ENCODE data around the gene AGPS. TPM values are rescaled to one million over a fixed set of nuclear protein-coding genes. Genes with fewer than 3 reads are reported as not detected.

AGPS gene
- total RNA-seq, 1 experiment from 2014 or later = 60.9 TPM

DNA sequence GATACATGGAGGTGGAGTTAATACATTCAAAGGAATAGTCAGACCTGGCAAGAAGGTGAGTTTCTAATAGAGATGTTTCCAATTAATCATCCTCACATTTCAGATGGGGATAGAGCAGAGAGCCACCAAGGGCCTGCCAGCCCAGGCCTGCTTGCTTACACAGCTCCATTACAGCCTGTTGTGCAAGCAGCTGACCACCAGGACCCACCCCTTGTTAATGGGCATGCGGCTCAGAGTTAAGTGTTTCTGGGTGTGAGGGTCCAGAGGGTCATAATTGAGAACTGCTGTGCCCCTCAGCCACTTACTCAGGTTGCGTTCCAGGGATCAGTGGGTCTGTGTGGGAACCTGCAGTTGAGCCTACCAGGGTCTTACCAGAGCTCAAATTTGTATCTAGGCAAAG is 199.8 kb downstream of the AGPS start:
- Histone ChIP-seq H3K27ac (ENCODE audit: insufficient read length, low read depth, low read length) (no peak overlapping the region), H3K14ac (ENCODE audit: insufficient read depth, low read length) (no peak overlapping the region), H4K5ac (ENCODE audit: insufficient read length, low read depth, low read length) (no peak overlapping the region), H2BK12ac (ENCODE audit: insufficient read length, low read depth, low read length) (no peak overlapping the region), H2AFZ (ENCODE audit: low read length) (no peak overlapping the region), H3K23me2 (ENCODE audit: insufficient read length, low read depth, low read length, poor library complexity, severe bottlenecking) (no peaks in the 10 kb centered on the region), H3T11ph (ENCODE audit: low read length) (no peak overlapping the region), H3K9ac (ENCODE audit: extremely low read depth, insufficient read length, low read length) (no peak overlapping the region), H2BK5ac (ENCODE audit: insufficient read length, low read length) (no peak overlapping the region), H3K9me3 (ENCODE audit: control insufficient read depth, low read depth, low read length) (no peaks in the 10 kb centered on the region), H4K91ac (ENCODE audit: insufficient read length, low read depth, low read length) (no peak overlapping the region), H3K79me2 (ENCODE audit: insufficient read depth, low read length) (no peaks in the 10 kb centered on the region), H2BK15ac (ENCODE audit: low read depth, low read length) (no peak overlapping the region), H3K23ac (ENCODE audit: insufficient read length, low read depth, low read length) (no peak overlapping the region), H4K8ac (replicated peaks; ENCODE audit: insufficient read length, low read depth, low read length) (no peak overlapping the region), H3K4ac (ENCODE audit: low read depth, low read length) (no peak overlapping the region), H2AK5ac (ENCODE audit: insufficient read length, low read length) (no peak overlapping the region), H2BK120ac (ENCODE audit: low read depth, low read length, poor library complexity, severe bottlenecking) (no peak overlapping the region), H3K27me3 (ENCODE audit: insufficient read depth, low read length) (no peaks in the 10 kb centered on the region), H3K79me1 (ENCODE audit: insufficient read depth, low read depth, low read length, poor library complexity, severe bottlenecking) (no peaks in the 10 kb centered on the region), H3K4me2 (ENCODE audit: insufficient read depth, insufficient read length, low read length) (no peak overlapping the region), H4K20me1 (ENCODE audit: control insufficient read depth, insufficient read depth, insufficient read length) (no peaks in the 10 kb centered on the region), H2BK20ac (ENCODE audit: low read depth, low read length, poor library complexity, severe bottlenecking) (no peak overlapping the region), H3K18ac (ENCODE audit: insufficient read length, low read depth, low read length) (no peak overlapping the region), H3K4me1 (ENCODE audit: insufficient read depth, low read length) (no peaks in the 10 kb centered on the region), H3K56ac (ENCODE audit: insufficient read length, low read depth, low read length) (no peak overlapping the region)
- TF ChIP-seq, protein P1, sequence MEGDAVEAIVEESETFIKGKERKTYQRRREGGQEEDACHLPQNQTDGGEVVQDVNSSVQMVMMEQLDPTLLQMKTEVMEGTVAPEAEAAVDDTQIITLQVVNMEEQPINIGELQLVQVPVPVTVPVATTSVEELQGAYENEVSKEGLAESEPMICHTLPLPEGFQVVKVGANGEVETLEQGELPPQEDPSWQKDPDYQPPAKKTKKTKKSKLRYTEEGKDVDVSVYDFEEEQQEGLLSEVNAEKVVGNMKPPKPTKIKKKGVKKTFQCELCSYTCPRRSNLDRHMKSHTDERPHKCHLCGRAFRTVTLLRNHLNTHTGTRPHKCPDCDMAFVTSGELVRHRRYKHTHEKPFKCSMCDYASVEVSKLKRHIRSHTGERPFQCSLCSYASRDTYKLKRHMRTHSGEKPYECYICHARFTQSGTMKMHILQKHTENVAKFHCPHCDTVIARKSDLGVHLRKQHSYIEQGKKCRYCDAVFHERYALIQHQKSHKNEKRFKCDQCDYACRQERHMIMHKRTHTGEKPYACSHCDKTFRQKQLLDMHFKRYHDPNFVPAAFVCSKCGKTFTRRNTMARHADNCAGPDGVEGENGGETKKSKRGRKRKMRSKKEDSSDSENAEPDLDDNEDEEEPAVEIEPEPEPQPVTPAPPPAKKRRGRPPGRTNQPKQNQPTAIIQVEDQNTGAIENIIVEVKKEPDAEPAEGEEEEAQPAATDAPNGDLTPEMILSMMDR (conservative IDR thresholded peaks at IDR 0.05) = no peak
- DNase-seq = no peak
- H3K4me3 Mint-ChIP-seq = no peak overlapping the region
- no peaks in the 10 kb centered on the region for H3K36me3 Mint-ChIP-seq (ENCODE audit: insufficient read depth in 1 of 3, low read depth in 3 of 3)
- H3K4me1 Mint-ChIP-seq = peaks cover 10 to 15% of the 10 kb centered on the region in 2 experiments
- H3K9me3 Mint-ChIP-seq = no peaks in the 10 kb centered on the region
- no peak overlapping the region for H3K27ac Mint-ChIP-seq
- peaks cover 2% of the 10 kb centered on the region; the same call in 1 of the 2 replicates for H3K27me3 Mint-ChIP-seq (ENCODE audit: low read depth)
- WGBS (ENCODE audit: extremely low coverage, insufficient read length, low lambda C conversion rate) = no CpG with 5 or more reads among the region's 2 CpGs
